HCT116 (cell line): ENCODE data around the gene KCNQ1OT1. TPM values are rescaled to one million over a fixed set of nuclear protein-coding genes. Genes with fewer than 3 reads are reported as not detected.

ENCODE experiments used
- ATAC-seq: fragments of 200-7000 bp; cut with Tn5 transposase; 2 replicates; pipeline ENCODE4 v1.9.1; 2020; ENCODE audit warnings: mild to moderate bottlenecking, moderate library complexity
- BruUV-seq: library from RNA; stranded (reverse); fragments of 400-500 nt; replicated peaks from 2 replicates; lab custom pipeline; 2021; lab: Mats Ljungman, UMichigan
- CTCF ChIA-PET: fragments of 300-600 bp; sonication (Branson Sonifier 250); formaldehyde crosslinking; loops from one replicate; lab custom pipeline; 2021; ENCODE audit warnings: antibody characterized with exemption; lab: Charles Lee
- POLR2A ChIA-PET: fragments of 300-600, 350-600 bp; sonication (Branson Sonifier 250); formaldehyde crosslinking; loops from one replicate; lab custom pipeline; 2021; ENCODE audit warnings: antibody characterized with exemption; lab: Charles Lee
- RAD21 ChIA-PET, 2 experiments: fragments of 300-600 bp; sonication (Branson Sonifier 250); formaldehyde crosslinking; loops; one replicate each; lab custom pipeline; 2023; ENCODE audit warnings: low total read pairs in 2 of 2; ENCODE audit not compliant: uncharacterized antibody in 2 of 2, unreplicated experiment in 2 of 2, low non-redundant PET in 1 of 2; lab: Charles Lee
- DNase-seq: peaks from one replicate; pipeline ENCODE4 v3.0.0-alpha.2; 2010; ENCODE audit warnings: low read depth, low spot score
- H2AFZ ChIP-seq: fragments of 200-600 bp; shearing (Covaris generic), sonication (generic); 2 replicates; pipeline ENCODE4 v1.6.1; 2017; ENCODE audit warnings: low read depth, mixed run types, mixed read lengths, antibody characterized with exemption, low read length; ENCODE audit not compliant: poor library complexity, severe bottlenecking
- H3K27ac ChIP-seq: 2 replicates; pipeline ENCODE4 v1.5.1; 2012; ENCODE audit warnings: low read depth, low read length
- H3K27me3 ChIP-seq: fragments of 200-600 bp; sonication (generic); 2 replicates; pipeline ENCODE4 v1.6.1; 2016; ENCODE audit warnings: mixed run types, low read length, mixed read lengths; ENCODE audit not compliant: insufficient read depth
- H3K36me3 ChIP-seq, 2 experiments: fragments of 200-500 bp in 1 of 2; fragments of 200-600 bp in 1 of 2; sonication (Bioruptor generic) in 1 of 2; sonication (generic) in 1 of 2; 2 replicates each; pipeline versions ENCODE4 v1.5.1 to v1.6.1; 2014 to 2016; ENCODE audit warnings: low read length in 2 of 2, inconsistent platforms in 1 of 2, mixed read lengths in 1 of 2, mixed run types in 1 of 2; ENCODE audit not compliant: insufficient read depth in 2 of 2, control insufficient read depth in 1 of 2
- H3K4me1 ChIP-seq, 2 experiments: fragments of 200-600 bp in 1 of 2; sonication (generic) in 1 of 2; 2 replicates each; pipeline versions ENCODE4 v1.5.1 to v1.6.1; 2012 to 2017; ENCODE audit warnings: low read length in 2 of 2, inconsistent platforms in 1 of 2, mild to moderate bottlenecking in 1 of 2, mixed read lengths in 1 of 2, mixed run types in 1 of 2, moderate library complexity in 1 of 2; ENCODE audit not compliant: insufficient read depth in 2 of 2, control insufficient read depth in 1 of 2
- H3K4me2 ChIP-seq: fragments of 200-600 bp; sonication (generic); 2 replicates; pipeline ENCODE4 v1.6.1; 2017; ENCODE audit warnings: mixed run types, low read length, mixed read lengths
- H3K4me3 ChIP-seq, 2 experiments: fragments of 200-600 bp in 1 of 2; sonication (generic) in 1 of 2; replicated peaks in 1 of 2; 2 replicates each; pipeline ENCODE4 v1.5.1; 2011 to 2016; ENCODE audit warnings: low read length in 2 of 2, control low read depth in 1 of 2, low read depth in 1 of 2, mild to moderate bottlenecking in 1 of 2, mixed read lengths in 1 of 2, mixed run types in 1 of 2
- H3K79me2 ChIP-seq: fragments of 200-600 bp; sonication (generic); 2 replicates; pipeline ENCODE4 v1.6.1; 2017; ENCODE audit warnings: mild to moderate bottlenecking, mixed run types, low read length, moderate library complexity, mixed read lengths; ENCODE audit not compliant: insufficient read depth
- H3K9ac ChIP-seq: fragments of 200-600 bp; sonication (generic); 2 replicates; pipeline ENCODE4 v1.6.1; 2016; ENCODE audit warnings: low read length, mixed read lengths
- H3K9me2 ChIP-seq: fragments of 200-600 bp; sonication (generic), shearing (Covaris generic); 2 replicates; pipeline ENCODE4 v1.6.1; 2017; ENCODE audit warnings: mixed run types, mild to moderate bottlenecking, moderate library complexity; ENCODE audit not compliant: insufficient read depth
- H3K9me3 ChIP-seq, 2 experiments: fragments of 200-500 bp in 1 of 2; fragments of 200-600 bp in 1 of 2; sonication (Bioruptor generic) in 1 of 2; sonication (generic) in 1 of 2; 2 replicates each; pipeline ENCODE4 v1.6.1; 2014 to 2017; ENCODE audit warnings: low read length in 2 of 2, mixed read lengths in 2 of 2, inconsistent platforms in 1 of 2, low read depth in 1 of 2, mild to moderate bottlenecking in 1 of 2, mixed run types in 1 of 2, moderate library complexity in 1 of 2; ENCODE audit not compliant: control insufficient read depth in 1 of 2, insufficient read depth in 1 of 2
- H4K20me1 ChIP-seq: fragments of 200-600 bp; sonication (generic), shearing (Covaris generic); 2 replicates; pipeline ENCODE4 v1.6.1; 2017; ENCODE audit warnings: mixed run types, mild to moderate bottlenecking, moderate library complexity; ENCODE audit not compliant: insufficient read depth
- CBX3 ChIP-seq: IDR thresholded peaks from 2 replicates; pipeline ENCODE4 v1.6.1; 2012; ENCODE audit warnings: low read depth
- CEBPB ChIP-seq: IDR thresholded peaks from 2 replicates; pipeline ENCODE4 v1.6.1; 2012; ENCODE audit warnings: low read depth
- EZH2phosphoT487 ChIP-seq: fragments of 200-600 bp; IDR thresholded peaks from 2 replicates; pipeline ENCODE4 v1.6.1; 2018; ENCODE audit warnings: antibody characterized with exemption, borderline replicate concordance
- JUND ChIP-seq: IDR thresholded peaks from 2 replicates; pipeline ENCODE4 v1.6.1; 2012
- POLR2AphosphoS5 ChIP-seq: IDR thresholded peaks from 2 replicates; pipeline ENCODE4 v1.6.1; 2011; ENCODE audit warnings: mild to moderate bottlenecking, low read depth, low read length, moderate library complexity
- RAD21 ChIP-seq: IDR thresholded peaks from 2 replicates; pipeline ENCODE4 v1.6.1; 2012; ENCODE audit warnings: low read depth, mild to moderate bottlenecking
- SP1 ChIP-seq: IDR thresholded peaks from 2 replicates; pipeline ENCODE4 v1.6.1; 2012; ENCODE audit warnings: low read depth
- SRF ChIP-seq: IDR thresholded peaks from 2 replicates; pipeline ENCODE4 v1.6.1; 2012; ENCODE audit warnings: low read depth
- TCF7L2 ChIP-seq: IDR thresholded peaks from 2 replicates; pipeline ENCODE4 v1.7.0; 2011; ENCODE audit warnings: borderline replicate concordance, inconsistent platforms; ENCODE audit not compliant: insufficient read depth, insufficient read length; ENCODE audit errors: extremely low read depth
- YY1 ChIP-seq: IDR thresholded peaks from 2 replicates; pipeline ENCODE4 v1.6.1; 2011; ENCODE audit warnings: low read length, low read depth, moderate library complexity, mild to moderate bottlenecking; ENCODE audit not compliant: insufficient replicate concordance; ENCODE audit errors: extremely low read depth
- ZFX ChIP-seq: fragments of 450-650 bp; IDR thresholded peaks from 2 replicates; pipeline ENCODE4 v1.6.1; 2017
- ZNF274 ChIP-seq: fragments of 200-500 bp; sonication (Bioruptor generic); IDR thresholded peaks from 2 replicates; pipeline ENCODE4 v1.6.1; 2014; ENCODE audit warnings: mild to moderate bottlenecking, low read depth, low read length, inconsistent platforms
- intact Hi-C: fragments of 100-400 bp; cut with micrococcal nuclease; formaldehyde crosslinking; loops from 2 replicates; pipeline ENCODE4 v1.10.0; 2022
- total RNA-seq: library from RNA; stranded (reverse); gene quantifications from one replicate; pipeline ENCODE4 v1.2.1, GENCODE V29; 2021; ENCODE audit not compliant: unreplicated experiment
- TF ChIP-seq, protein P1 (sequence below), 3 experiments: fragments of 200-600 bp in 1 of 3; sonication (generic) in 1 of 3; IDR thresholded peaks in 2 of 3; conservative IDR thresholded peaks in 1 of 3; 2 replicates each; pipeline ENCODE4 v1.5.1; 2012 to 2017; ENCODE audit warnings: low read depth in 2 of 3, low read length in 2 of 3, antibody characterized with exemption in 1 of 3, borderline replicate concordance in 1 of 3, control low read depth in 1 of 3, mild to moderate bottlenecking in 1 of 3, mixed read lengths in 1 of 3, mixed run types in 1 of 3, moderate library complexity in 1 of 3; ENCODE audit not compliant: insufficient read depth in 1 of 3
- TF ChIP-seq, protein P2 (sequence below): IDR thresholded peaks from 2 replicates; pipeline ENCODE4 v1.6.1; 2012; ENCODE audit warnings: low read depth
- TF ChIP-seq, protein P3 (sequence below): IDR thresholded peaks from 2 replicates; pipeline ENCODE4 v1.6.1; 2012

Gene KCNQ1OT1
- total RNA-seq, 1 experiment from 2014 or later: 1.1 TPM

DNA sequence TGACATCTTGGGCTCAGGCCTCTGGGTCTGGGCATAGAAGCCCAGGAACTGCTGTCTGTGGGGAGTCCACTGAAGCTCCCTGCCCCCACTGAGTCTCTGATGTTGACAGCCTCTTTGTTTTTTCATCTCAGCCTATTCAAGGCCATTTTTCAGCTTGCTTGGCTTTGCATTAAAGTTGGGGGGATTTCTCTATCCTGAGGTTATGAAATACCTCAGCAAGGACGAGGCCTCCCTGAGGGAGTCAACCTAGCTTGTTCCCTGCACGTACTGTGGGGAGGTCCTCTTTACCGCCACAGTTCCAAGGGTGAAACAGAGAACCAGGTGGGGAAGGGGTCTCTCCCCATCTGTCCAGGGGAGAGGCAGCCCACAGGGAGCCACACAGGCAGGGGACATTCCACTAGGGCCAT is 8.4 kb downstream of the KCNQ1OT1 start:
- RAD21 ChIA-PET: no interaction called here
- Histone ChIP-seq H2AFZ (no peak overlapping the region), H3K9me3 (no peaks in the 10 kb centered on the region), H3K27me3 (no peaks in the 10 kb centered on the region), H3K4me2 (no peak overlapping the region), H3K36me3 (no peaks in the 10 kb centered on the region; a peak in 1 of 4 replicates), H3K4me3 (no peak overlapping the region), H4K20me1 (no peaks in the 10 kb centered on the region), H3K9me2 (no peaks in the 10 kb centered on the region), H3K27ac (no peak overlapping the region), H3K4me1 (no peaks in the 10 kb centered on the region), H3K79me2 (peaks cover 68% of the 10 kb centered on the region), H3K9ac (no peak overlapping the region)
- no peak for DNase-seq
- POLR2A ChIA-PET: no interaction called here
- TF ChIP-seq, protein P1, sequence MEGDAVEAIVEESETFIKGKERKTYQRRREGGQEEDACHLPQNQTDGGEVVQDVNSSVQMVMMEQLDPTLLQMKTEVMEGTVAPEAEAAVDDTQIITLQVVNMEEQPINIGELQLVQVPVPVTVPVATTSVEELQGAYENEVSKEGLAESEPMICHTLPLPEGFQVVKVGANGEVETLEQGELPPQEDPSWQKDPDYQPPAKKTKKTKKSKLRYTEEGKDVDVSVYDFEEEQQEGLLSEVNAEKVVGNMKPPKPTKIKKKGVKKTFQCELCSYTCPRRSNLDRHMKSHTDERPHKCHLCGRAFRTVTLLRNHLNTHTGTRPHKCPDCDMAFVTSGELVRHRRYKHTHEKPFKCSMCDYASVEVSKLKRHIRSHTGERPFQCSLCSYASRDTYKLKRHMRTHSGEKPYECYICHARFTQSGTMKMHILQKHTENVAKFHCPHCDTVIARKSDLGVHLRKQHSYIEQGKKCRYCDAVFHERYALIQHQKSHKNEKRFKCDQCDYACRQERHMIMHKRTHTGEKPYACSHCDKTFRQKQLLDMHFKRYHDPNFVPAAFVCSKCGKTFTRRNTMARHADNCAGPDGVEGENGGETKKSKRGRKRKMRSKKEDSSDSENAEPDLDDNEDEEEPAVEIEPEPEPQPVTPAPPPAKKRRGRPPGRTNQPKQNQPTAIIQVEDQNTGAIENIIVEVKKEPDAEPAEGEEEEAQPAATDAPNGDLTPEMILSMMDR (IDR thresholded peaks at IDR 0.05 in 2 of 3, conservative IDR thresholded peaks at IDR 0.05 in 1 of 3; ENCODE audit: borderline replicate concordance in 1 of 3, insufficient read depth in 1 of 3, low read depth in 2 of 3, low read length in 2 of 3): no peak
- TF ChIP-seq RAD21 (no peak), EZH2phosphoT487 (no peak), SRF (no peak), JUND (no peak), YY1 (no peak), CEBPB (no peak), TCF7L2 (no peak), ZFX (no peak), SP1 (no peak), ZNF274 (no peak), POLR2AphosphoS5 (no peak), CBX3 (no peak)
- TF ChIP-seq, protein P2, sequence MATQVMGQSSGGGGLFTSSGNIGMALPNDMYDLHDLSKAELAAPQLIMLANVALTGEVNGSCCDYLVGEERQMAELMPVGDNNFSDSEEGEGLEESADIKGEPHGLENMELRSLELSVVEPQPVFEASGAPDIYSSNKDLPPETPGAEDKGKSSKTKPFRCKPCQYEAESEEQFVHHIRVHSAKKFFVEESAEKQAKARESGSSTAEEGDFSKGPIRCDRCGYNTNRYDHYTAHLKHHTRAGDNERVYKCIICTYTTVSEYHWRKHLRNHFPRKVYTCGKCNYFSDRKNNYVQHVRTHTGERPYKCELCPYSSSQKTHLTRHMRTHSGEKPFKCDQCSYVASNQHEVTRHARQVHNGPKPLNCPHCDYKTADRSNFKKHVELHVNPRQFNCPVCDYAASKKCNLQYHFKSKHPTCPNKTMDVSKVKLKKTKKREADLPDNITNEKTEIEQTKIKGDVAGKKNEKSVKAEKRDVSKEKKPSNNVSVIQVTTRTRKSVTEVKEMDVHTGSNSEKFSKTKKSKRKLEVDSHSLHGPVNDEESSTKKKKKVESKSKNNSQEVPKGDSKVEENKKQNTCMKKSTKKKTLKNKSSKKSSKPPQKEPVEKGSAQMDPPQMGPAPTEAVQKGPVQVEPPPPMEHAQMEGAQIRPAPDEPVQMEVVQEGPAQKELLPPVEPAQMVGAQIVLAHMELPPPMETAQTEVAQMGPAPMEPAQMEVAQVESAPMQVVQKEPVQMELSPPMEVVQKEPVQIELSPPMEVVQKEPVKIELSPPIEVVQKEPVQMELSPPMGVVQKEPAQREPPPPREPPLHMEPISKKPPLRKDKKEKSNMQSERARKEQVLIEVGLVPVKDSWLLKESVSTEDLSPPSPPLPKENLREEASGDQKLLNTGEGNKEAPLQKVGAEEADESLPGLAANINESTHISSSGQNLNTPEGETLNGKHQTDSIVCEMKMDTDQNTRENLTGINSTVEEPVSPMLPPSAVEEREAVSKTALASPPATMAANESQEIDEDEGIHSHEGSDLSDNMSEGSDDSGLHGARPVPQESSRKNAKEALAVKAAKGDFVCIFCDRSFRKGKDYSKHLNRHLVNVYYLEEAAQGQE: no peak
- TF ChIP-seq, protein P3, sequence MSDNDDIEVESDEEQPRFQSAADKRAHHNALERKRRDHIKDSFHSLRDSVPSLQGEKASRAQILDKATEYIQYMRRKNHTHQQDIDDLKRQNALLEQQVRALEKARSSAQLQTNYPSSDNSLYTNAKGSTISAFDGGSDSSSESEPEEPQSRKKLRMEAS: no peak
- intact Hi-C loops: no loop called here
- ATAC-seq: no peak
- CTCF ChIA-PET: no interaction called here
- BruUV-seq: no TSS peak
